ENCODE measurements around the gene SPOPL. TPM values are rescaled to one million over a fixed set of nuclear protein-coding genes. Genes with fewer than 3 reads are reported as not detected.

SPOPL gene
- polyA plus RNA-seq, 1 donor from 2014 or later = 16.4 TPM

DNA sequence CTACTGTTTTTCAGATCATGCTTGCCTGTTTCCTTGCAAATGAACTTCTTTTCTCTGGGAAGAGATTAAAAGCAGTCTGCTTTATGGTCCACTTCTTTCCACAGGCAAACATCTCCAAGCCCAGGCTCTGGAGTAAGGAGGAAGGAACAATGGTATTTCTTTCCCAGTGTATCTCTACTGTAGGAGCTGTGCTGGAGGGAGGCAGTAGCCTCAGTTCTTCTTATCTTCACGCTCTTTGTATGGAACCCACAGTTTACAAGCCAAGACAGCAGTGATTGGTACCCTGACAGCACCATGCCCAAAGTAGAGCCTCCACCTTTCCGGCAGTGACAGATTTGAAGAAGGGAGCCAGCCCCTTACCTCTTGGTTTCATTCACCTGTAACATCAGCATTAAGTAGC is 35.2 kb downstream of the SPOPL start:
- peaks cover 3% of the 10 kb centered on the region for H3K9me3 ChIP-seq (ENCODE audit: low read length)
- H3K4me3 ChIP-seq (ENCODE audit: low read length) = no peak overlapping the region
- no peaks in the 10 kb centered on the region for H3K36me3 ChIP-seq (ENCODE audit: insufficient read depth, low read length)
- no peak overlapping the region for H3K27ac ChIP-seq (ENCODE audit: low read length)
- peaks cover 3% of the 10 kb centered on the region for H3K79me2 ChIP-seq (replicated peaks; ENCODE audit: insufficient read depth, low read length)
- TF ChIP-seq RAD21 (conservative IDR thresholded peaks at IDR 0.05) (no peak), EP300 (conservative IDR thresholded peaks at IDR 0.05; ENCODE audit: poor library complexity, severe bottlenecking) (no peak), SMC3 (conservative IDR thresholded peaks at IDR 0.05; ENCODE audit: poor library complexity) (no peak), POLR2AphosphoS5 (IDR thresholded peaks at IDR 0.05) (no peak), TAF1 (IDR thresholded peaks at IDR 0.05; ENCODE audit: low read depth) (no peak), MXI1 (conservative IDR thresholded peaks at IDR 0.05; ENCODE audit: poor library complexity, severe bottlenecking) (no peak), EZH2 (IDR thresholded peaks at IDR 0.05; ENCODE audit: borderline replicate concordance, insufficient read depth, low read length, poor library complexity, severe bottlenecking) (no peak)
- TF ChIP-seq, protein P1, sequence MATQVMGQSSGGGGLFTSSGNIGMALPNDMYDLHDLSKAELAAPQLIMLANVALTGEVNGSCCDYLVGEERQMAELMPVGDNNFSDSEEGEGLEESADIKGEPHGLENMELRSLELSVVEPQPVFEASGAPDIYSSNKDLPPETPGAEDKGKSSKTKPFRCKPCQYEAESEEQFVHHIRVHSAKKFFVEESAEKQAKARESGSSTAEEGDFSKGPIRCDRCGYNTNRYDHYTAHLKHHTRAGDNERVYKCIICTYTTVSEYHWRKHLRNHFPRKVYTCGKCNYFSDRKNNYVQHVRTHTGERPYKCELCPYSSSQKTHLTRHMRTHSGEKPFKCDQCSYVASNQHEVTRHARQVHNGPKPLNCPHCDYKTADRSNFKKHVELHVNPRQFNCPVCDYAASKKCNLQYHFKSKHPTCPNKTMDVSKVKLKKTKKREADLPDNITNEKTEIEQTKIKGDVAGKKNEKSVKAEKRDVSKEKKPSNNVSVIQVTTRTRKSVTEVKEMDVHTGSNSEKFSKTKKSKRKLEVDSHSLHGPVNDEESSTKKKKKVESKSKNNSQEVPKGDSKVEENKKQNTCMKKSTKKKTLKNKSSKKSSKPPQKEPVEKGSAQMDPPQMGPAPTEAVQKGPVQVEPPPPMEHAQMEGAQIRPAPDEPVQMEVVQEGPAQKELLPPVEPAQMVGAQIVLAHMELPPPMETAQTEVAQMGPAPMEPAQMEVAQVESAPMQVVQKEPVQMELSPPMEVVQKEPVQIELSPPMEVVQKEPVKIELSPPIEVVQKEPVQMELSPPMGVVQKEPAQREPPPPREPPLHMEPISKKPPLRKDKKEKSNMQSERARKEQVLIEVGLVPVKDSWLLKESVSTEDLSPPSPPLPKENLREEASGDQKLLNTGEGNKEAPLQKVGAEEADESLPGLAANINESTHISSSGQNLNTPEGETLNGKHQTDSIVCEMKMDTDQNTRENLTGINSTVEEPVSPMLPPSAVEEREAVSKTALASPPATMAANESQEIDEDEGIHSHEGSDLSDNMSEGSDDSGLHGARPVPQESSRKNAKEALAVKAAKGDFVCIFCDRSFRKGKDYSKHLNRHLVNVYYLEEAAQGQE (IDR thresholded peaks at IDR 0.05; ENCODE audit: borderline replicate concordance) = no peak
- TF ChIP-seq, protein P2, sequence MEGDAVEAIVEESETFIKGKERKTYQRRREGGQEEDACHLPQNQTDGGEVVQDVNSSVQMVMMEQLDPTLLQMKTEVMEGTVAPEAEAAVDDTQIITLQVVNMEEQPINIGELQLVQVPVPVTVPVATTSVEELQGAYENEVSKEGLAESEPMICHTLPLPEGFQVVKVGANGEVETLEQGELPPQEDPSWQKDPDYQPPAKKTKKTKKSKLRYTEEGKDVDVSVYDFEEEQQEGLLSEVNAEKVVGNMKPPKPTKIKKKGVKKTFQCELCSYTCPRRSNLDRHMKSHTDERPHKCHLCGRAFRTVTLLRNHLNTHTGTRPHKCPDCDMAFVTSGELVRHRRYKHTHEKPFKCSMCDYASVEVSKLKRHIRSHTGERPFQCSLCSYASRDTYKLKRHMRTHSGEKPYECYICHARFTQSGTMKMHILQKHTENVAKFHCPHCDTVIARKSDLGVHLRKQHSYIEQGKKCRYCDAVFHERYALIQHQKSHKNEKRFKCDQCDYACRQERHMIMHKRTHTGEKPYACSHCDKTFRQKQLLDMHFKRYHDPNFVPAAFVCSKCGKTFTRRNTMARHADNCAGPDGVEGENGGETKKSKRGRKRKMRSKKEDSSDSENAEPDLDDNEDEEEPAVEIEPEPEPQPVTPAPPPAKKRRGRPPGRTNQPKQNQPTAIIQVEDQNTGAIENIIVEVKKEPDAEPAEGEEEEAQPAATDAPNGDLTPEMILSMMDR (IDR thresholded peaks at IDR 0.05; ENCODE audit: poor library complexity, severe bottlenecking) = no peak
- no peak overlapping the region for H3K4me2 ChIP-seq (ENCODE audit: low read length)
- H2AFZ ChIP-seq (ENCODE audit: low read depth, low read length) = no peak overlapping the region
- H3K27me3 ChIP-seq (ENCODE audit: insufficient read depth, low read depth, low read length) = no peaks in the 10 kb centered on the region
- no peak overlapping the region for H3K9ac ChIP-seq (ENCODE audit: low read length)
- no peaks in the 10 kb centered on the region for H3F3A ChIP-seq (ENCODE audit: insufficient read depth, low read length, poor library complexity, severe bottlenecking)
- H3K9me2 ChIP-seq (ENCODE audit: insufficient read depth, low read length) = no peaks in the 10 kb centered on the region
- no peaks in the 10 kb centered on the region for H4K20me1 ChIP-seq (ENCODE audit: insufficient read depth)

DNA sequence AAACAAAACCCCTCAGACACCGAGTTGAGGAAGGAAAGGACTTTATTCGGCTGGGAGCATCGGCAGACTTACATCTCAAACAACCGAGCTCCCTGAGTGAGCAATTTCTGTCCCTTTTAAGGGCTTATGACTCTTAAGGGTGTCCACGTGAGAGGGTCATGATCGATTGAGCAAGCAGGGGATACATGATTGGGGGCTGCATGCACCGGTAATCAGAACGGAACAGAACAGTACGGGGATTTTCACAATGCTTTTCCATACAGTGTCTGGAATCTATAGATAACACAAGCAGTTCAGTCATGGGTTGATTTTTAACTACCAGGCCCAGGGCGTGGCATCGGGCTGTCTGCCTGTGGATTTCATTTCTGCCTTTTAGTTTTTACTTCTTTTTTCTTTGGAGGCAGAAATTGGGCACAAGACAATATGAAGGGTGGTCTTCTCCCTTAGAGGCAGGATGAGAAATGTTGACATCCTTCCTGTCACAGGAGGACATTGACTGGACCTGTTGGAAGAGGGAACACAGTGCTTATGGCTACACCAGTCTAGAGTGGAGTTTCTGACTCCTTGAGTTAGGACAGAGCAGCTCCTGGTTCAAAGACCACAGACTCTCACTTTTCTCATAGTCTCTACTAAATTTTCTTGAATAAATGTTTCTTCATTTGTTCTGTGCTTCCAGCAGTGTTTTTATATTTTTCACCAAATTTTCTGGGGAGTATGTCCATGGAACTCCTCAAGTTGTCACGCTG is 35.8 kb downstream of the SPOPL start:
- Histone ChIP-seq H3K4me3 (ENCODE audit: low read length) (no peak overlapping the region), H3K79me2 (replicated peaks; ENCODE audit: insufficient read depth, low read length) (peaks cover 3% of the 10 kb centered on the region), H3F3A (ENCODE audit: insufficient read depth, low read length, poor library complexity, severe bottlenecking) (no peaks in the 10 kb centered on the region)

More for the DNA sequence above, 35.8 kb downstream of the SPOPL start:
- H3K9ac ChIP-seq (ENCODE audit: low read length) = no peak overlapping the region
- peaks cover 3% of the 10 kb centered on the region for H3K9me3 ChIP-seq (ENCODE audit: low read length)
- H3K27me3 ChIP-seq (ENCODE audit: insufficient read depth, low read depth, low read length) = no peaks in the 10 kb centered on the region
- no peak overlapping the region for H2AFZ ChIP-seq (ENCODE audit: low read depth, low read length)
- no peak overlapping the region for H3K27ac ChIP-seq (ENCODE audit: low read length)
- no peaks in the 10 kb centered on the region for H3K9me2 ChIP-seq (ENCODE audit: insufficient read depth, low read length)
- TF ChIP-seq EP300 (conservative IDR thresholded peaks at IDR 0.05; ENCODE audit: poor library complexity, severe bottlenecking) (no peak), POLR2AphosphoS5 (IDR thresholded peaks at IDR 0.05) (no peak), RAD21 (conservative IDR thresholded peaks at IDR 0.05) (no peak), EZH2 (IDR thresholded peaks at IDR 0.05; ENCODE audit: borderline replicate concordance, insufficient read depth, low read length, poor library complexity, severe bottlenecking) (no peak), MXI1 (conservative IDR thresholded peaks at IDR 0.05; ENCODE audit: poor library complexity, severe bottlenecking) (no peak), TAF1 (IDR thresholded peaks at IDR 0.05; ENCODE audit: low read depth) (no peak), SMC3 (conservative IDR thresholded peaks at IDR 0.05; ENCODE audit: poor library complexity) (no peak)
- TF ChIP-seq, protein P1 (IDR thresholded peaks at IDR 0.05; ENCODE audit: borderline replicate concordance) = no peak
- TF ChIP-seq, protein P2 (IDR thresholded peaks at IDR 0.05; ENCODE audit: poor library complexity, severe bottlenecking) = no peak
- no peak overlapping the region for H3K4me2 ChIP-seq (ENCODE audit: low read length)
- no peaks in the 10 kb centered on the region for H4K20me1 ChIP-seq (ENCODE audit: insufficient read depth)
- no peaks in the 10 kb centered on the region for H3K36me3 ChIP-seq (ENCODE audit: insufficient read depth, low read length)
